ENCODE measurements around the gene KCND1.
A peak's percentile ranks its signal among the peaks of the same experiment; 100 is the strongest.

KCND1 gene

GRCh38 chrX:48961585-48962091 lies 10.0 kb downstream of the KCND1 start:
- no peak for TF ChIP-seq ZNF274 (IDR thresholded peaks at IDR 0.05; ENCODE audit: low read depth, low read length)
- H3K4me3 ChIP-seq (ENCODE audit: low read length) = no peak overlapping the region

DNA sequence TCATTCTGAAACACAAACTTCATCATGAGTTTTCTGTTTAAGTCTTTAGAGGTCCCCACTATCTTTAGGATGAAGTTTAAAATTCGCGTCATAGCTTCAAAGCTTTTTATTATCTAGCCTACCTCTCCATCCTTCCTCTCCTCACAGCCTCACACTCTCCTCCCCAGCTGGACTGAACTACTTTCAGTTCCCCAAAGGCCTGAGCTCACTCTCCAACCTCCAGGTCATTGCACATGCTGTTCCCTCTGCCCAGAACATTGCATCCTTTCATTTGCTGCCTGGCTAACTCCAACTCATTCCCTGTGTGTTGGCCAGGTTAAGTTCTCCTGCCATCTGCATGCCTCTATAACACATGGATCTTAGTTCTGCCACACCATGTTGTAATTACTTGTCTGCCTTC lies 11.4 kb downstream of the KCND1 start:
- no peak for TF ChIP-seq ZNF274 (IDR thresholded peaks at IDR 0.05; ENCODE audit: low read depth, low read length)
- H3K4me3 ChIP-seq (ENCODE audit: low read length) = no peak overlapping the region

DNA sequence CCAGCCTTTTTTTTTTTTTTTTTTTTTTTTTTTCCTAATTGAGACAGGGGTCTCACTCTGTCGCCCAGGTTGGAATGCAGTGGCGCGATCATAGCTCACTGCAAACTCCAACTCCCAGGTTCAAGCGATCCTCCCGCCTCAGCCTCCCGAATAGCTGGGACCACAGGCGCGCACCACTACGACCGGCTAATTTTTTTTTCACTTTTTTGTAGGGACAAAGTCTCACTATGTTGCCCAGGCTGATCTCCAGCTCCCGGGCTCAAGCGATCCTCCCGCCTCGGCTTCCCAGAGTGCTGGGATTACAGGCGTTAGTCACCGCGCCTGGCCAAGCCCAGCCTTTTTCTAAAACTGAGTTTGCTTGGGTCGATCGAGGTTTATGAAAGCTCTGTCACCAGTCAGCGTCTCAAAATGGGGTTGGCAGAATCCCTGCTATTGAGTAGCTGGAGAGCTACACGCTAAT lies 13.0 kb downstream of the KCND1 start:
- no peak for TF ChIP-seq ZNF274 (IDR thresholded peaks at IDR 0.05; ENCODE audit: low read depth, low read length)
- peak overlapping the region; percentile 75; the same call in 1 of the 2 replicates for H3K4me3 ChIP-seq (ENCODE audit: low read length)

DNA sequence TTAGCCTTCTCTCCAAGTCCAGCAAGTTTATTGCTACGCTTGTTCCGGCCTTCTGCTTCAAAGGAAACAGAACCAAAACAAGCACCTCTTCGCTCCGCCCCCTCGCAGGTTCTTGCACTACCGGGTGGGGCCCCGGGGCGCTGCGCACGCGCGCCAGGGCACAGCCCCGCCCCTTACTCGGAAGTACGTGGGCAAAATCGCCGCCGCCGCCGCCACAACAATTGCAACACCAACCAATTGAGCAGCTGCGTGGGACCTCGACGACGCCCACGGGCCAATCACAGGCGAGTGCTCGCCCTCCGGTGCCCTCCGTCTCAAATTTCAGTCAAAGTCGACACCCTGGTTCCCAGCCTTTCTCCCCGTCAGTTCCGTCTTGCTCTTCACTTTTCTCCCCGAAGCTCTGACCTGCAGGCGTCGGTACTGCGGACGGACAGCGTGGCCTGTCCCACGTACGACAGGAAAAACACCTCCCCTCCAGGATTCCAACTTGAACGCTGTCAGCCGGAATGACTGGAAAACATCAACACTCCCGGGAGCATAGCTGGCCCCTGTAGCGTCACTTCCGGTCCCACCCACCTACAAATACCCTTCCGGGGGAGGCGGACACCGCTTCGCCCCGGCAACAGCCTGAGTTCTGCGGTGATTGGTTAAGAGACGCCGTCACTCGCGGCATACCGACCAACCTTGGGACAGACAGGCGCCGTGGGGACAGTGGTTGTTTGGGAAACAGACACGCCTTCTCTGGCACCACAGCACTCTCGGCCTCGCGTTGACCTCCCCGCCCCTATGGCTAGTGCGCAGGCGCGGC lies 13.6 kb downstream of the KCND1 start:
- TF ChIP-seq ZNF274 (IDR thresholded peaks at IDR 0.05; ENCODE audit: low read depth, low read length) = no peak
- peak overlapping the region; percentile 75; the same call in 1 of the 2 replicates for H3K4me3 ChIP-seq (ENCODE audit: low read length)

DNA sequence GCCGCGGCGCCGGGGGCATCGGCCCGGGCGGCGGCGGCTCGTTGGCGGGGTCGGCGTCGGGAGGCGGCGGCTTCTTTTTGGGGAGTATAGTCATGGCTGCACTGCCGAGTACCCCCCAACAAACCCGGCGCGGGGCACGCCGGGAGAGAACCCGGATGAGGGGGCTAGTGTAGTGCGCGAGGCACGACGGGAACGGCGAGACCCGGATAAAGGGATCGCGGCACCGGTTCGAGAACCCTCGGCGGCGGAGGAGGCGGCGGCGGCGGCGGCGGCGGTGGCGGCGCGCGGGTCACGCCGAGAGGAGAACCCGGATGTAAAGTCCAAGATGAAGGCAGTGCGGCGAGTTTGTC lies 14.2 kb downstream of the KCND1 start, which contains the start of gene OTUD5:
OTUD5 (minus strand) TSS at position 131 of the 350 bp plus-strand sequence; CDS start at position 94, 37 bp downstream.
- H3K4me3 ChIP-seq (ENCODE audit: low read length) = peak within 1 kb of the TSS; percentile 71
- TF ChIP-seq ZNF274 (IDR thresholded peaks at IDR 0.05; ENCODE audit: low read depth, low read length) = no peak

DNA sequence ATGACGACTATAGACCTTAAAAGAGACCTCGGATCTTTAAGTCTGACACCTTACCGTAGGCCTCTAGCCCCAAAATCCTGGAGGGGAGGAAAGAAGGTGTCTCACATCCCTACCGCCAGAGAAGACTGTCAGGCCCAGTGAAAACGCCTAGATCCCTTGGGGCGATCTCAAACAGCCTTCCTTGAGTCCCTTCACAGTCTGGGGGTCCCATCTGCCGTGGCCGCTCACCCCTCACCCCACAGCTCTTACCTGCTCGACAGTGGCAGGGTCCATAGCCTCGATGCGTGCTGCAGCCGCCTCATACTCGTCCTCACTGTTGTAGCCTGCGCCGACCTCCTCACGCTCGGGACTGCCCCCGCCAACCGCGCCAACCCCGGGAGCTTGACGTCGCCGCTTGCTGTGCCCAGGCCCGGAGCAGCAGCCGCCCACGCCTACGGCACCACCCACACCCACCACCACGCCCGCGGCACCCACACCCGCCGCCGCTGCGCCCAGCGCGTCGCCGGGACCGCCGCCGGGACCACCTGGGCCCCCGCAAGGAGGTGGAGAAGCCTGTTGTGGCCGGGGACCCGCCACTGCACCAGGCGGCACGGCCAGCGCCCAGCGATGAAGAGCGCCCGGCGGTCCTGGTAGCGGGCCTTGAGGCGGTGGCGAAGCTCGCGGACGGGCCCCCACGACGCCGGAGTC lies 14.8 kb downstream of the KCND1 start:
- peak overlapping the region; percentile 71 for H3K4me3 ChIP-seq (ENCODE audit: low read length)
- TF ChIP-seq ZNF274 (IDR thresholded peaks at IDR 0.05; ENCODE audit: low read depth, low read length) = no peak

- H3K4me3 ChIP-seq (ENCODE audit: low read length) = no peak overlapping the region
- TF ChIP-seq ZNF274 (IDR thresholded peaks at IDR 0.05; ENCODE audit: low read depth, low read length) = no peak
These were observed 23.1 kb downstream of the KCND1 start for GRCh38 chrX:48948589-48948988.

DNA sequence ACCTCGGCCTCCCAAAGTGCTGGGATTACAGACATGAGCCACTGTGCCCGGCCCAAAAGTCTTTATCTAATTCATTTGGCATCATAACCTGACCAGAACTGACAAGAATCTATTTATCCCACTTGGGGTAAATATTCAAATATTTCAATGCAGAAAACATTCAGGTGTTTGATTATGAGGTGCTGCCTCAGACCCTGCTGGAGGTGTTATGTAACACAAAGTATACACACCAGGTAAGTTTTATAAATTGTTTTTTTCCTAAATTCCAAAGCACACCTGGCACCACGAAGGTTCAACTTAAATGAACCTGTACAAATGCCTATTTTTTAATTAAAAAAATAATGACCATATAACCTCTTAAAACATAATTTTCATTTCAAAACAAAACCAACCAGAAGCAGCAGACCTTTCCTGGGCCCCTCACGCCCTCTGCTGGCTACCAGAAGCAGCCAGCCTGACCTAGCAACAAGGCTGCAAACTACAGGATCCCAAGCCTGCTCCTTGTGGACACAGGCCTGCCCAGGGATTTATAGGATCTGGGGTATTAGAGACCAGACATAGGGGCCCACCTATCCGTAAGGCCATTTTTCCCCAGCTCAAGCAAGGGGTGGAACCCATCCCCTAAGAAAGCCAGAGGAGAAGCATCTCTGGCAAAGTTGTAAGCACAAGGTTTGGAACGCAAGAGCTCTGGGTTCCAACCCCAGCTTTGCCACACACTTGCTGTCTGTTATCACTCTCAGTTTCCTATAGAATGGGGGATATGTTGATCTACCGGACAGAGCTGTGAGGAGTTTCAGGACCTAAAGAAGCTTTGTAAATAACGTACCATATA lies 25.9 kb downstream of the KCND1 start:
- no peak for TF ChIP-seq ZNF274 (IDR thresholded peaks at IDR 0.05; ENCODE audit: low read depth, low read length)

DNA sequence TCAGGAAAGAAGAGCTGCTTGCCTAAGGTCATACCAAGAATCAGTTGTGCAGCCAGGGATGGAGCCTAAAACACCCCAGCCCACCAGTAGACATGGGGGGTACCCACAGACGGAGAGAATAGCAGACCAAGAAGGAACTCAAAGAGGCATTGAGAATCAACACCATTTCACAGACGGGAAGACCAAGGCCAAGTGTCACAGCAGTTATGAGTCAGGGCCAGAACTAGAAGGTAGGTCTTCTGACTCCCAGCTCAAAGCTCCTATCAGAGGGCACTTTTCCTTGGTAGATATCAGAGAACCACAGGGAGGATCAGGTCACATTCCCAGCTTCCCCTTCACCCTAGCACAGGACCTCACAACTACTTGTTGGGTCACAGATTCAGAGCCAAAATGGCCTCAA lies 28.7 kb downstream of the KCND1 start:
- H3K4me3 ChIP-seq (ENCODE audit: low read length) = no peak overlapping the region
- TF ChIP-seq ZNF274 (IDR thresholded peaks at IDR 0.05; ENCODE audit: low read depth, low read length) = no peak

More for the DNA sequence above, 25.9 kb downstream of the KCND1 start:
- H3K4me3 ChIP-seq (ENCODE audit: low read length) = no peak overlapping the region

DNA sequence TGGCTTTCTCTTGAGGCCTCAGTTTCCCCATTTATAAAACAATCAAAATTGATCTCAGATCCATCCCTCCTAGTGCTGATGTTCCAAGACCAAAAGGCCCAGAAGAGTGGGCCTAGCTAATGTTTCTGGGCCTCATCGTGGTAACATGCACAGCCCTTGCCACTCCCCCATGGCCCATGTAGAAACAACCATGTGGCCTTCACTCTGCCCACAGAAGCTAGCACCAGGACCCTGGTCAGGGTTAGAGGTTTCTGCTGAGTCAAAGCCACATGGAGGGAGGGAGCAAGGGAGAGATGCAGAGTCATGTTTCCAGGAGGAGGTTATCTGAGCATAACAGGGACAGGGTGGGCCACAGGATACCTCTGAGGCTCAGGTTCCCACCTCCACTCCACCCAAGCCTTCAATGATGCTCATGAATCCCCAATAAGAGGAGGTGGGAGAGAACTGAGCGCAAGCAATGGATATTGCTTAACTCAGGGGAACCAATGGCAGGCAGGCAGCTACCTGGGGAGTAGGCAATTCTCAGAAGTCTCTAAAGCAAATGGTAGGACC lies 31.2 kb downstream of the KCND1 start:
- H3K4me3 ChIP-seq (ENCODE audit: low read length) = no peak overlapping the region
- TF ChIP-seq ZNF274 (IDR thresholded peaks at IDR 0.05; ENCODE audit: low read depth, low read length) = no peak

DNA sequence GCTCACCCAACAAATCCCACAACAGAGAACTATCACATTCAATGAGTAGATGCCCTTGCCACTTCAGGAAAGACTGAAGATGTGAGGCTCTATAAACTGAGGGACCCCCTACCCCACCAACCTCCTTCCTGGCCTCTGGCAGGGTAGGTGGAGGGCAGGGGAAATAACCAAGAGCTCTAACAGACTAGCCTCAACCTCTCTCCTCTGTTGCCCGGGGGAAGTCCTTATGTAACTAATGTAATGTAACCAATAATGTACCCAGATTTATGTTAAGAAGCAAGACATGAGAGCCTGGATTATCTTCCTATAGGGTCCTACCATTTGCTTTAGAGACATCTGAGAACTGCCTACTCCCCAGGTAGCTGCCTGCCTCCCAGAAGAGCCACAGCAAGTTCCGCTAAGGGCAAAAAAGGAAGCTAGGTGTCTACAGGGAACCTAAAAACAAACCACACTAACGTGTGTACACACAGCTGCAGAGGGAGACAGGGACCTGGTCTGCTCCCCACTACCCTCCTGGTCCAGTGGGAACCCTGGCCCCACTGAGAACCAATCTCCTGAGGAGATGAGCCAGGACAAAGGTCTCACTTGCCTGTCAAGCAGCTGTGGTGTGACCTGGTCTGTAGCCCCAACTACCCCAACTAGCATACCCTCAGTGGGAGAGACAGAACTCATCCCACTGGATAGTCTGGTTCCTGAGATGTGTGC lies 32.0 kb downstream of the KCND1 start:
- H3K4me3 ChIP-seq (ENCODE audit: low read length) = no peak overlapping the region; the same call in 1 of the 2 replicates
- no peak for TF ChIP-seq ZNF274 (IDR thresholded peaks at IDR 0.05; ENCODE audit: low read depth, low read length)

DNA sequence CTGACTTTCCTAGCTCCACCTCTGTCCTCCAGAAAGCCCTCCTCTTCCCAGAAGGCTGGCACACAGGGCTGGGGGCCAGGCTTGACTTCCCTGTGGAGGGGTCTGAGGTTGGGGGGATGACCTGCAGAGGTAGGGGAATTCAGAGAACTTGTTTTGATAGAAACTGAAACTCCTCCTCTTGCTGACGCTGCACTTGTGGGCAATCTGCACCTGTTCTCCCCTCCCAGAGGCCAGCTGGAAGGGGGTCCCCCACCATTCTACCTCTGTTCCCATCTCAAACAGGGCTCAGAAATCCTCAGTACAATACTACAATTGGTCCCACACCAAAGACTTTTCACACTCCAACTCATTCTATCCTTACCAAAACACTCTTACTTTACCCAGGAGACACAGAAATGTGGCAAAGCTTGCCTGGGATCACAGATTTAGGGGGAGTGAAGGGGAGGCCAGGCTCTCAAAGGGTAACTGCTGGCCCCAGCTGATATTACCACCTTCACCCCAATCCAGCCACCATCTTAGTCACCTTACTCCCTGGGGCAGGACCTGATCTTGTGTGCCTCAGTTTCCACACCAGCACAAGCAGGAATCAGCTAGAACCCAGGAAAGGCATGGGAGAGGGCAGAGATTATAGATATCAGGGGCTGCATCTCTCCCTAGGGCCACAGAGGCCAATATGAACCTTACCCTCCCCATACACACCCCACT lies 32.8 kb downstream of the KCND1 start:
- no peak for TF ChIP-seq ZNF274 (IDR thresholded peaks at IDR 0.05; ENCODE audit: low read depth, low read length)
- no peak overlapping the region; the same call in 1 of the 2 replicates for H3K4me3 ChIP-seq (ENCODE audit: low read length)
